HG02610 (cell line): Measurements from ENCODE around the gene BAG3.

Experiments used
- ATAC-seq: cut with Tn5 transposase; IDR thresholded peaks from one replicate; pipeline ENCODE4 v1.9.1; 2021; ENCODE audit warnings: mild to moderate bottlenecking, moderate library complexity; ENCODE audit not compliant: unreplicated experiment

The BAG3 gene

GRCh38 chr10:119725828-119726675, 74.9 kb downstream of the BAG3 start, which contains the start of gene INPP5F:
TSS of gene INPP5F (plus strand) at chr10:119726050. CDS start at chr10:119726263, 213 bp downstream.
- ATAC-seq: peak; percentile 94

GRCh38 chr10:119726676-119727261, 75.6 kb downstream of the BAG3 start:
- ATAC-seq: no peak
